ENCODE measurements around the gene TPX2. TPM values are rescaled to one million over a fixed set of nuclear protein-coding genes. Genes with fewer than 3 reads are reported as not detected.

Gene TPX2
- total and polyA plus RNA-seq, 2 of the 8 experiments (the other 6 are each of a cell fraction or from before 2014, with no cell fraction given) = 43.6 to 125 TPM

DNA sequence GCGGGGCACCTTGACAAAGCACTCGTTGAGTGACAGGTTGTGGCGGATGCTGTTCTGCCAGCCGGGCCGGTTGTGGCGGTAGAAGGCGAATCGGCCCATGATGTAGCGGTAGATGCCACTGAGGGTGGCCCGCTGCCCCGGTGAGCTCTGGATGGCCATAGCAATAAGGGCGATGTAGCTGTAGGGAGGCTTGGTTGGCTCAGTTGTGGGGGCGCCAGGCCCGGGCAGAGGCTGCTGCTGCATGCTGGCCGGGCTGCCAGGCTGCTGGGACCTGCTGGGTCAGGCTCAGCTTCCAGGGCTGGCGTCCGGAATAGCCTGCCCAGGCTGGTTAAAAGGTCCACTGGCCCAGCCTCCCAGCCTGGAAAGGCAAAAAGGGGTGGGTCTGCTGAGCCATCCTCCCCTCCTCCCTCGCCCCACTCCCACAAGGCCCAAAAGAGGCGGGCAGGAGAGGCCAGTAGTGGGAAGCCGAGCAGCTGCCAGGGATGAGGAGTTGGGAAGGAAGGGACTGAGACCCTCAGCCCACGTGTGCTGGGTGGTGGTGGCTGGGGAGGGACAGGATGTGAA, 106.3 kb downstream of the TPX2 start, which contains the start of gene FOXS1 (continued):
- TF ChIP-seq CHD7 (IDR thresholded peaks at IDR 0.05; ENCODE audit: insufficient replicate concordance, low read length) (no peak), TAF1 (IDR thresholded peaks at IDR 0.05; ENCODE audit: low read depth, low read length) (no peak), CBX5 (IDR thresholded peaks at IDR 0.05; ENCODE audit: low read depth, low read length) (no peak), NRF1 (IDR thresholded peaks at IDR 0.05; ENCODE audit: low read depth, low read length) (no peak)
- TF ChIP-seq, protein P1, sequence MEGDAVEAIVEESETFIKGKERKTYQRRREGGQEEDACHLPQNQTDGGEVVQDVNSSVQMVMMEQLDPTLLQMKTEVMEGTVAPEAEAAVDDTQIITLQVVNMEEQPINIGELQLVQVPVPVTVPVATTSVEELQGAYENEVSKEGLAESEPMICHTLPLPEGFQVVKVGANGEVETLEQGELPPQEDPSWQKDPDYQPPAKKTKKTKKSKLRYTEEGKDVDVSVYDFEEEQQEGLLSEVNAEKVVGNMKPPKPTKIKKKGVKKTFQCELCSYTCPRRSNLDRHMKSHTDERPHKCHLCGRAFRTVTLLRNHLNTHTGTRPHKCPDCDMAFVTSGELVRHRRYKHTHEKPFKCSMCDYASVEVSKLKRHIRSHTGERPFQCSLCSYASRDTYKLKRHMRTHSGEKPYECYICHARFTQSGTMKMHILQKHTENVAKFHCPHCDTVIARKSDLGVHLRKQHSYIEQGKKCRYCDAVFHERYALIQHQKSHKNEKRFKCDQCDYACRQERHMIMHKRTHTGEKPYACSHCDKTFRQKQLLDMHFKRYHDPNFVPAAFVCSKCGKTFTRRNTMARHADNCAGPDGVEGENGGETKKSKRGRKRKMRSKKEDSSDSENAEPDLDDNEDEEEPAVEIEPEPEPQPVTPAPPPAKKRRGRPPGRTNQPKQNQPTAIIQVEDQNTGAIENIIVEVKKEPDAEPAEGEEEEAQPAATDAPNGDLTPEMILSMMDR (IDR thresholded peaks at IDR 0.05; ENCODE audit: control extremely low read depth in 1 of 3, insufficient read depth in 1 of 3, low read depth in 1 of 3, low read length in 3 of 3) = no peak
